CD14-positive monocyte (primary cell): Measurements from ENCODE around the gene NAE1. TPM values are rescaled to one million over a fixed set of nuclear protein-coding genes. Genes with fewer than 3 reads are reported as not detected.

ENCODE experiments used
- DNase-seq, 3 donors: peaks; one replicate each; pipeline ENCODE4 v3.0.0-alpha.2; 2011 to 2022
- H2AFZ ChIP-seq: 2 replicates; pipeline ENCODE4 v1.6.0; 2012; ENCODE audit warnings: mild to moderate bottlenecking, low read depth, low read length, inconsistent platforms; ENCODE audit not compliant: insufficient read depth, poor library complexity, severe bottlenecking
- H3K27ac ChIP-seq, 2 donors: 1 replicate in 1 of 2; 2 replicates in 1 of 2; pipeline ENCODE4 v1.5.1; 2012 to 2013; ENCODE audit warnings: low read length in 2 of 2, control low read depth in 1 of 2, inconsistent platforms in 1 of 2, low read depth in 1 of 2, mild to moderate bottlenecking in 1 of 2
- H3K27me3 ChIP-seq, 2 donors: one replicate each; pipeline versions ENCODE4 v1.6.0 to v1.6.1; 2011 to 2013; ENCODE audit warnings: low read length in 2 of 2; ENCODE audit not compliant: control insufficient read depth in 2 of 2, insufficient read depth in 2 of 2
- H3K36me3 ChIP-seq, 2 donors: replicated peaks in 1 of 2; 1 replicate in 1 of 2; 2 replicates in 1 of 2; pipeline versions ENCODE4 v1.5.1 to v1.6.1; 2012 to 2013; ENCODE audit warnings: low read length in 2 of 2, control low read depth in 1 of 2, inconsistent platforms in 1 of 2, mild to moderate bottlenecking in 1 of 2; ENCODE audit not compliant: insufficient read depth in 2 of 2, control insufficient read depth in 1 of 2
- H3K4me1 ChIP-seq, 2 donors: 1 replicate in 1 of 2; 2 replicates in 1 of 2; pipeline versions ENCODE4 v1.5.1 to v1.6.1; 2012 to 2013; ENCODE audit warnings: low read length in 2 of 2, control low read depth in 1 of 2, inconsistent platforms in 1 of 2, mild to moderate bottlenecking in 1 of 2, moderate library complexity in 1 of 2; ENCODE audit not compliant: insufficient read depth in 2 of 2, control insufficient read depth in 1 of 2
- H3K4me2 ChIP-seq: replicated peaks from 2 replicates; pipeline ENCODE3; 2012; ENCODE audit warnings: low read length, moderate library complexity, mild to moderate bottlenecking; ENCODE audit not compliant: poor library complexity, severe bottlenecking; ENCODE audit errors: extremely low read depth
- H3K4me3 ChIP-seq, 3 experiments: fragments of 200-600 bp in 1 of 3; sonication (generic) in 1 of 3; replicated peaks in 1 of 3; 1 replicate in 2 of 3; 2 replicates in 1 of 3; pipeline ENCODE4 v1.5.1; 2011 to 2013; ENCODE audit warnings: low read length in 3 of 3, mild to moderate bottlenecking in 3 of 3, control low read depth in 2 of 3, low read depth in 2 of 3, inconsistent platforms in 1 of 3, moderate library complexity in 1 of 3
- H3K79me2 ChIP-seq: 2 replicates; pipeline ENCODE4 v1.6.0; 2012; ENCODE audit warnings: mild to moderate bottlenecking, control low read depth, inconsistent platforms, low read length, moderate library complexity; ENCODE audit not compliant: insufficient read depth
- H3K9ac ChIP-seq: 2 replicates; pipeline ENCODE4 v1.6.0; 2017; ENCODE audit warnings: low read length, mild to moderate bottlenecking; ENCODE audit not compliant: insufficient read depth, poor library complexity, severe bottlenecking
- H3K9me3 ChIP-seq, 2 donors: replicated peaks in 1 of 2; 1 replicate in 1 of 2; 2 replicates in 1 of 2; pipeline versions ENCODE4 v1.5.1 to v1.6.1; 2012 to 2013; ENCODE audit warnings: low read length in 2 of 2, control low read depth in 1 of 2; ENCODE audit not compliant: control insufficient read depth in 1 of 2, insufficient read depth in 1 of 2
- H4K20me1 ChIP-seq: 2 replicates; pipeline ENCODE4 v1.6.0; 2012; ENCODE audit warnings: mild to moderate bottlenecking, low read length, control low read depth, moderate library complexity; ENCODE audit not compliant: insufficient read depth
- H3K27ac Mint-ChIP-seq, 7 donors: one replicate each; pipeline ENCODE4 v1.8.0; 2020; ENCODE audit warnings: mild to moderate bottlenecking in 7 of 7, mixed read lengths in 7 of 7, moderate library complexity in 6 of 7, inconsistent platforms in 2 of 7
- H3K27me3 Mint-ChIP-seq, 3 donors: one replicate each; pipeline ENCODE4 v1.8.0; 2021 to 2022; ENCODE audit warnings: low read depth in 3 of 3, mild to moderate bottlenecking in 3 of 3, mixed read lengths in 3 of 3, moderate library complexity in 3 of 3, inconsistent platforms in 1 of 3
- H3K36me3 Mint-ChIP-seq, 2 donors: one replicate each; pipeline ENCODE4 v1.8.0; 2020; ENCODE audit warnings: mixed read lengths in 2 of 2, inconsistent platforms in 1 of 2, mild to moderate bottlenecking in 1 of 2
- H3K4me1 Mint-ChIP-seq: one replicate; pipeline ENCODE4 v1.8.0; 2020; ENCODE audit warnings: mild to moderate bottlenecking, mixed read lengths
- H3K4me3 Mint-ChIP-seq, 2 donors: one replicate each; pipeline ENCODE4 v1.8.0; 2020; ENCODE audit warnings: mild to moderate bottlenecking in 2 of 2, mixed read lengths in 2 of 2, moderate library complexity in 1 of 2
- H3K9me3 Mint-ChIP-seq, 7 donors: one replicate each; pipeline ENCODE4 v1.8.0; 2020 to 2022; ENCODE audit warnings: mixed read lengths in 7 of 7, mild to moderate bottlenecking in 6 of 7, moderate library complexity in 6 of 7, inconsistent platforms in 2 of 7
- CTCF ChIP-seq: fragments of 200-600 bp; IDR thresholded peaks from one replicate; pipeline ENCODE4 v1.8.0; 2022; ENCODE audit warnings: antibody characterized with exemption, mild to moderate bottlenecking
- WGBS: methylation state at CpG from one replicate; pipeline ENCODE4 v1.1.5; 2013; ENCODE audit warnings: missing lambda C conversion rate; ENCODE audit not compliant: insufficient coverage; 5-methylcytosine and 5-hydroxymethylcytosine counted together
- intact Hi-C, 2 donors: fragments of 100-400 bp; cut with micrococcal nuclease; formaldehyde crosslinking; loops; one replicate each; pipeline versions ENCODE4 v1.15.0 to v1.15.1; 2023
- polyA plus RNA-seq, 3 donors: library from polyadenylated mRNA; depleted of rRNA in 1 of 3; unstranded in 2 of 3; stranded (reverse) in 1 of 3; fragments of 300-500 nt in 2 of 3; fragments of >200 nt in 1 of 3; fragmentation: Illumina TruSeq in 2 of 3; gene quantifications; 1 replicate in 2 of 3; 2 replicates in 1 of 3; pipeline ENCODE4 v1.2.3, GENCODE V29; 2012 to 2021

NAE1 gene
- polyA plus RNA-seq, 3 donors: 10.8 to 18.6 (median 16.8) TPM

GRCh38 chr16:66809765-66810164 lies 21.0 kb downstream of the NAE1 start:
- no peak for TF ChIP-seq CTCF
- no peaks in the 10 kb centered on the region for H4K20me1 ChIP-seq
- peaks cover 63 to 75% of the 10 kb centered on the region in 2 donors for H3K36me3 Mint-ChIP-seq
- no peak overlapping the region for H3K27ac ChIP-seq
- no peak overlapping the region for H2AFZ ChIP-seq
- no peaks in the 10 kb centered on the region for H3K27me3 ChIP-seq
- no peak overlapping the region for H3K4me2 ChIP-seq
- DNase-seq: no peak
- no peaks in the 10 kb centered on the region for H3K4me1 ChIP-seq
- intact Hi-C loops: no loop called here
- H3K9me3 ChIP-seq: no peaks in the 10 kb centered on the region
- no peaks in the 10 kb centered on the region for H3K27me3 Mint-ChIP-seq
- no CpG with 5 or more reads among the region's 4 CpGs for WGBS
- peaks cover 54 to 91% of the 10 kb centered on the region in 2 donors for H3K36me3 ChIP-seq
- no peak overlapping the region for H3K4me3 Mint-ChIP-seq
- no peak overlapping the region for H3K4me3 ChIP-seq
- no peaks in the 10 kb centered on the region for H3K79me2 ChIP-seq
- no peak overlapping the region for H3K9ac ChIP-seq
- H3K27ac Mint-ChIP-seq: no peak overlapping the region
- H3K4me1 Mint-ChIP-seq: no peaks in the 10 kb centered on the region
- no peaks in the 10 kb centered on the region for H3K9me3 Mint-ChIP-seq

- H3K4me3 Mint-ChIP-seq: no peak overlapping the region
- peak in 1 of 3 donors; percentile 4 for DNase-seq
- Histone ChIP-seq H3K4me3 (no peak overlapping the region), H4K20me1 (no peaks in the 10 kb centered on the region), H3K4me1 (no peaks in the 10 kb centered on the region), H3K27ac (no peak overlapping the region), H3K36me3 (peaks cover 24 to 47% of the 10 kb centered on the region in 2 donors), H3K9me3 (no peaks in the 10 kb centered on the region), H3K79me2 (no peaks in the 10 kb centered on the region), H3K9ac (no peak overlapping the region), H2AFZ (no peak overlapping the region), H3K4me2 (no peak overlapping the region), H3K27me3 (no peaks in the 10 kb centered on the region)
- peaks cover 31 to 38% of the 10 kb centered on the region in 2 donors for H3K36me3 Mint-ChIP-seq
- no peak overlapping the region for H3K27ac Mint-ChIP-seq
- peaks cover 3% of the 10 kb centered on the region for H3K4me1 Mint-ChIP-seq
- intact Hi-C loops: no loop called here
- H3K9me3 Mint-ChIP-seq: peaks cover 0 to 3% (median 0%) of the 10 kb centered on the region in 7 donors
- H3K27me3 Mint-ChIP-seq: no peaks in the 10 kb centered on the region
- 94% methylated on average over 2 of the region's 5 CpGs for WGBS
- no peak for TF ChIP-seq CTCF
Measured at GRCh38 chr16:66802159-66802558, 28.6 kb downstream of the NAE1 start.
